RPMI7951 (cell line): ENCODE results near the gene RALGPS2. TPM values are rescaled to one million over a fixed set of nuclear protein-coding genes. Genes with fewer than 3 reads are reported as not detected.
"Not testable (repeated sequence)": the region's sequence is repeated elsewhere in the genome, so short reads cannot be mapped to it uniquely, and the experiment has no call there.

ENCODE experiments used
- DNase-seq: peaks from one replicate; pipeline ENCODE4 v3.0.0-alpha.2; 2012; ENCODE audit warnings: low read depth
- total RNA-seq: library from RNA; depleted of rRNA; stranded (reverse); fragments of >200 nt; shearing (Covaris generic); gene quantifications from 2 replicates; pipeline ENCODE4 v1.2.3, GENCODE V29; 2014

RALGPS2 gene
- total RNA-seq, 1 experiment from 2014 or later: 18.1 TPM

DNA sequence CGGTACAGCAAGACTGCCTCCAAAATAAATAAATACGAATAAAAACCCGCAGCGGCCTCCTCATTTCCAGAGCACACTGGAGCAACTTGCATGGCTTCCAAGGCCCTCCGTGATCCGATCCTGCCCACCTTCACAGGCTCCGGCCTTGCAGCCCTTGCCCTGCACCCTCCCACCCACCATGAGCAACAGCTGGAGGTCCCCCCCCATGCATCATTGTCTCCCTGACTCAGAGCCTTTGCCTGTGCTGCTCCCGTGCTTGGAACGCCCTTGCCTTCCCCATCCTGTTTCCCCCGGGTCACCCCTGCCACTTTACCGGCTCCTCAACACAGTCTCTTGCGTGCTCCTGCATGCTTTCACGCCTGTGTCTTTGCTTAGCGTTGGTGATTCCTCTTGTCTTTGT, 216.8 kb downstream of the RALGPS2 start:
- DNase-seq: no peak

DNA sequence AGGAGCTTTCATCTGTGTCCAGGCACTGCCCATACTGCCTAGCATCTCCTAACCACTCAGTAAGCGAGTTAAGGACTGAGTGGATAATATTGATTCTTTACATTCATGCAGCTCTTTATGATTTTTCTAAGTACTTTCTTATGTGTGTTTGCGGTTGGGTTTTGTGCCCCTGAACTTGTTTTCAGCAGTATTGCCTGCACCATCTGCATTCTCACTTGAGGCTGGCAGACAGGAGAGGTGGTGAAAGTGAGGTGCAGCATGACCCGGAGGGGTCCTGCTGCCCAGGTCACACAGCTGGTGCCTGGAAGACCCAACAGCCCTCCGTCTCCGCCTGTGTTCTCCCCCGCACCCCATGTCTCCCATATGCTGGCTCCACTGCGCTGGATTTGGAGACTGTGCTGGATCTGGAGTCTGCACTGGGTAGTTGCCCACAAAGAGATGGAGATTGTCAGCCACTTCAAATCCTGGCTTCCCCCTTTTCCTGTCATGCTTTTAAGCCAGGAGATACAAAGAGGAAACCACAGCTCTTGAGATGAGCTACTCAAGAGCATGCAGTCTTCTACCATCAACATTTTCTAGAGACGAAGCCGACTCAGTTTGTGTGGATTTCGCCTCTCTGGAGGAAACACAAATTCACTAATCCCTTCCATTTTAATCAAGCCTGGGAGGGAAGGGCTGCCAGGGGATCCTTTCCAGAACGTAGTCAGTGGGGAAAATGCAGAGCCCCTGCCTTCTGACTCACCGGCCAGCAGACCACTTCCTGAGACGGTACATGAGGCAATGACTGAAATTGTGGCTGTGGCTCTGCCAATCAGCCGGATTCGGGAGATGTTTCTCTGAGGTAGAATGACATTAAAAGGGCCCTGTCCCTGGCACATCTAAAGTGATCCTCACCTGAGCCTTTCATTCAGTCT, 217.5 kb downstream of the RALGPS2 start:
- peak; percentile 65 for DNase-seq

DNA sequence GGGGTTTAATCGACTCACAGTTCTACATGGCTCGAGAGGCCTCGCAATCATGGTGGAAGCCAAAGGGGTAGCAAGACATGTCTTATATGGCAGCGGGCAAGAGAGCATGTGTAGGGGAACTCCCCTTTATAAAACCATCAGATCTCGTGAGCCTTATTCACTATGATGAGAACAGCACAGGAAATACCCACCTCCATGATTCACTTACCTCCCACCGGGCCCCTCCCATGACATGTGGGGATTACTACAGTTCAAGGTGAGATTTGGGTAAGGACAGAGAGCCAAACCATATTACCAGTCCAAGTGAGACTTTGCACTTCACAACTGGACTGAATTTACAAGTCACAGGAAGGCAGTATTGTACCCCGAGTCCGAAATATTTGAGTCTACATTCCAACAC, 219.7 kb downstream of the RALGPS2 start:
- no peak for DNase-seq

DNA sequence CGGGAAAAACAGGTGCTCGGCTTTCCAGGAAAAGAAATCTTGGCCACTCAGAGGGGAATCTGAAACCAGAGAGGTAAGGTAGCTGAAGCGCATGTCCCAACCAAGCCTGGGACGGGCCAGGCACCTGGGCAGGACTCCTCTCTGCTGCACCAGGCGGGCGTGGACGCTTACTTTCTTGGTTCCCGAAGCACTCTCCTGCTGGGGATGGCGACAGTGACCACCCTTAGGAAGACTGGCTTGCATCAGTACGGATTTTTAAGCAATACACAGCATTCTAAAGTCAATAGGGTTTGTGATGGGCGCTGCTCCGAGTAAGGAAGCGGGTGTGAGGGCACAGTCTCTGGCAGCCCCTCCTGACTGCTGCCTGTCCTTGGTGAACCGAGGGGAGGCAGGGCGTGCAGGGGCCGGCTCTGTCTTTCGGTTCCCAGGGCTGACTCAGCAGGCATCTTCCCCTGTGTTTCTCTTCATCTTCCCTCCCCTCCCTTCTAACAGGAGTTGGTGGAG, 220.8 kb downstream of the RALGPS2 start:
- DNase-seq: no peak

DNA sequence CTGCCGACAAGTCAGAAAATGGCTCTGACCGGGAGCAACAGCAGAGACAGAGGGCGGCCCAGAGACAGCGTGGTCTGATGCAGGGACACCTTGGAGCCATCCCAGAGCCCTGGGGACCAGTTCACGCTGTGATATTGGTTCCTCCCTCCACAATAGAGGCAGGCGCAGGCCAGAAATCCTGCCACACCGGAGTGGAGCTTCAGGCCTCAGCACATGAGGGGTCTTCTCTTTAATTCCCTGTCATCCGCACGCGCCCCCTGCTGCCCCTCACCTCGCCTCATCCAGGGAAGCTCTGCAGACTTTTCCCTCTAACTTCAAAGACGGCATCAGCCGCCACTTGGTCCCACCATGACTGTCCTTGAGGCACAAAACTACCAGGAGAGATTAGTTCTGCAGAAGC, 221.4 kb downstream of the RALGPS2 start:
- DNase-seq: no peak

DNA sequence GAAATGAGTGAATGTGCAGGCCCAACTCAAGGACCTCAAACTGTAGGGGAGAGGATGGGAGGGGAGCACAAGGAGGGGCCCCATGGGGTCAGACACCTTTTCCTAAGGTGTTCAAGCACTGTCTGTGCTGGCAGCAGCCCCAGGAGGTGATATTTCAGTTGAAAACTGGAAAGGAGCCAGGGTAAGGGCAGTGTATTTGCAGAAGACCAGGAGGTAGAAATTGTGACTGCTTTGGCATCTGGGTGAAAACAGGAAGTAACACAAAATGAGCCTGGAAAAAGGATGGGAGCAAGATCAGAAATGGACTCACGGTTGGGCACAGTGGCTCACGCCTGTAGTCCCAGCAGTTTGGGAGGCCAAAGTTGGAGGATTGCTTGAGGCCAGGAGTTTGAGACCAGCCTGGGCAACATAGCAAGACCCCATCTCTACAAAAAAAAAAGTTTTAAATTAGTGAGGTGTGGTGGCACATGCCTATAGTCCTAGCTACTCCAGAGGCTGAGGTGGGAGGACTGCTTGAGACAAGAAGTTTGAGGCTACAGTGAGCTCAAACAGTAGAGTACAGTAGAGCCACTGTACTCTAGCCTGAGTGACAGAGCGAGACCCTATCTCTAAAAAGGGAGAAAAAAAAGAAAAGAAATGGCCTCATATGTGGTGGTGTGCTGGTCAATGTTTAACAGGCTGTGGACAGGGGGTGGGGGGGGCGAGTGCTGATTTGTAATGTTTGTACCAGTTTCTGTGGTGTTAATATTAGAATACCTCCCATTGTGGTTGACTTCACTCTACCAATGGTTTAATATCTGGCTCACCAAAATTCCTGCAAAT, 222.0 kb downstream of the RALGPS2 start:
- DNase-seq: no peak

DNA sequence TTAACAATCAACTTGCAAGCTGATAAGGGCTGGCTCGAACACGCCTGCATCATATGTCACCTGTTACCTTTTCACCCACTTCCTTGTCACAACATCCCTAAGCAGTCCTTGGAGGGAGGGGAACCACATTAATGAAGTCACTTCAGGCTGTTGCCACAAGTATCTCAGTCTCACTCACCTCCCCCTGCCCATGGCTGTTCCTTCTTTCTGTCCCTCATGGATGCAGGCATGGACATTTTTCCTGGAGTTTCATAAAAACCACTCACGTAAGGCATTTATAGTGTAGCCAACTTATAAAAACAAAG, 222.6 kb downstream of the RALGPS2 start:
- DNase-seq: no peak

DNA sequence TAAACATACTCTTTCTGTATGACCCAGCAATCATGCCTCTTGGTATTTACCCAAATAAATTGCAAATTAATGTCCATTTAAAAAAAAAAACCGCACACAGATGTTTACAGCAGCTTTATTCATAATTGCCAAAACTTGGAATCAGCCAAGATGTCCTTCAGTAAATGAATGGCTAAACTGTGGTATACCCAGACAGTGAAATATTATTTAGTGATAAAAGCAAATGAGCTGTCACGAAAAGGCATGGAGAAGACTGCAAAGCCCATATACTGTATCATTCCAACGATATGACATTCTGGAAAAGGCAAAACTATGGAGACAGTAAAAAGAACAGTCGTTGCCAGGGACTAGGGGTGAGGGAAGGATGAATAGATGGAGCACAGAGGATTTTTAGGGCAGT, 223.6 kb downstream of the RALGPS2 start:
- DNase-seq: no peak

DNA sequence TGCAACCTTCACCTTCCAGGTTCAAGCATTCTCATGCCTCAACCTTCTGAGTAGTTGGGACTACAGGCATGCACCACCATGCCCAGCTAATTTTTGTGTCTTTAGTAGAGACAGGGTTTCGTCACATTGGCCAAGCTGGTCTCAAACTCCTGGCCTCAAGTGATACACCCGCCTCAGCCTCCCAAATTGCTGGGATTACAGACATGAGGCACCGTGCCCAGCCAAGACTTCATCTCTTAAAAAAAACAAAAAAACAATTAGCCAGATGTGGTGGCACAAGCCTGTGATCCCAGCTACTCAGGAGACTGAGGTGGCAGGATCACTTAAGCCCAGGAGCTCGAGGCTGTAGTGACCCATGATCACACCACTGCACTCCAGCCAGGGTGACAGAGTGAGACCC, 224.8 kb downstream of the RALGPS2 start:
- not testable (repeated sequence) for DNase-seq

DNA sequence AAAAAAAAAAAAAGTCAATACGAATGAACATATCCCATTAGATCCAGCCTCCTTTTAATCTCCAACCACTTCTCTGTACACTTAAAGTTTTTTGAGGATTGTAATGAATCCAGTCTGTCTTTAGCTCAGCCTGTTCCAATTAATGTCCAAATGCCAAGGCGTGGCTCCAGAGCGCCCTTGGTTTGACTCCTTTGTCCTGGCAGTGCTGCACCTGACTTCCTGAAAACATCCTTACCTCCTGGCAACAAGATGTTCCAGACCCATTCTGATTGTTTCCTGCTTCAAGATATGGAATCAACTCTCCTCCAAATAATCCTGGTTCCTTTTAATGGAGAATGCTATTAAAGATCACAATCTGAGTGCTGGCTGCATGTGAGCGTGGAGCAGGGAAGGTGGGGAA, 226.6 kb downstream of the RALGPS2 start:
- DNase-seq: no peak

DNA sequence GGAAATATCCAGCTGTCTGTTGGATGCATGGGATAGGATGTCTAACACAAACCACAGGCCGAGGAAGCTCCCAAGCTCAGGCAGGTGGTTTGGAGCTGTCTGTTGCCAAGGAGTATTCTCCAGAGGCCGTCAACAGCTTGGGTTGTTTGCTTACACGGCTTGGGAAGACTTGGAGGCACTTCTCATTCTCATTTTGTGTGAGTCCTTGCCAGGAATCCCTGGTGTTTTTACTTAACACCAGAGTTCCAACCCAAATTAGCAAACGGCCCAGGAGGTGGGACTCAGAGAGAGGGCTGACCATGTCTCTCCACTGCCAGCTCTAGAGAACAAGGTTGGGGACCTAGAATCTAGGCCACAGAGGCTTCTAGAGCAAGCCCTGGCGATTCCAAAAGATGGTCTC, 228.0 kb downstream of the RALGPS2 start:
- no peak for DNase-seq

DNA sequence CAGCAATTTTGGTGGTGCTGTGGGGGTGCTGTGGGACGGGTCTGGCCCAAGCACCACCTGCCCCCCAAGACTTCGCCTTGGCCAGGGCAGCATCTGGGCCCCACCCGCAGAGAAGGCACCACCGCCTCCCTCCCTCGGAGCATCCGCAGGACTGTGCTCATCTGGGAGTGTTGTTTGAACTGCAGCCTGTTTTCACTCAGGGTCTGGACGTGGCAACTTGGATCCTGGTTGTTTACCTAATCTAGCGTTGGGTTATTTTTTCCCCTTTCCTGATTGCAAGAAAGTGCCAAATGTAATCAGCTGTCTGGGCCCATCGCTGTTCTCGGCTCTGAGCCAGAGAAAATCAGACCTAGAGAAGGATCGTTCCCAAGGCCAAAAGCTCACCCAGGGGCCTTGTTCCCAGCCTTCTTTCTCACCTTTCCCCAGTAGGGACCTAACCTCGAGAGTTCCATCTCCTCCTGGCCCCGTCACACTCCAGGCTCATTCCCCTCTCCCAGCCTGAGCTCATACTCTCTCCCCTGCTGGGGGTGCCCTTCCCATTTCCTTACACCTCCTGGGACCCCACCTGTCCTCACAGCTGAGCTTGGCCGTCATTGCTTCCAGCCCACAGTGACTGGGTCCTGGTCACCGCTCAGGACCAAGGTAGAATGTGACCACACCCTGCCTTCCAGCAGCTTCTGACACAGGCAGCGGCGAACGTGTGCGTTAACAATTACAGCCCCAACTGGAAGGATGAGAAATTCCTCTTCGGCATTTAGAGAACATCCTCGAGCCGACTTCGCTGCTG, 228.7 kb downstream of the RALGPS2 start:
- no peak for DNase-seq

DNA sequence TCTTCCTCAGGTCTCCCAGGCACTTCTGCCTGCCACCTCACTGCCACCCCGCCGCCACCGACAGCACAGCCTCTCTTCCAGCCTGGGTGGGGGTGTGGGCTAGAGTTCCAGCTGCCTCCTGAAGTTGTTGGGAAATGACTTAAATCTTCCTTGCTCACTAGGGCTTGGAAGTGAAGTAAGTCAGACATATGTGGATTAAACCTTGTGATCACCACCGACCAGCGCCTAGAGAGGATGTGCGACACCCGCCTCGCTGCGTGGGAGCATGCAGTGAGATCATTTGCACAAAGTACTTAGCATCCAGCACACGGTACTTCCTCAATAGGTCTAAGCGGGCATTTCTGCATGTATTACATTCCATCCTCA, 229.3 kb downstream of the RALGPS2 start:
- DNase-seq: no peak

DNA sequence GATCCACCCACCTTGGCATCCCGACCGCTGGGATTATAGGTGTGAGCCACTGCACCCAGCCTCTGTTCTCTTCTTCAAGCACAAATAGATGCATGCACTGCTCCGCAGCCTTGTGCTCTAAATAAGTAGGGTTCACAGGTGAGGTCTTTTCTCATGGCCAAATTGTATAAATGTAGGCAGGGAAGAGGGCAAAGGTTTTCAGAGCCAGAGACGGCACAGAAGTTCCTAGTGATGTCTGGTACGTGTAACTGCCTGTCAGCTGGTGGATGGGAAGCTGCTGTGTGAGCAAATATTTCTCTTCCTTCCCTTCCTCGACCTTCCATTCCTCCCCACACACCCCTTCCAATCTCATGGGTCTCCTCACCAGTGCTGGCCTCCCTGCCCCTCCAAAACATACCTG, 229.9 kb downstream of the RALGPS2 start:
- DNase-seq: no peak

DNA sequence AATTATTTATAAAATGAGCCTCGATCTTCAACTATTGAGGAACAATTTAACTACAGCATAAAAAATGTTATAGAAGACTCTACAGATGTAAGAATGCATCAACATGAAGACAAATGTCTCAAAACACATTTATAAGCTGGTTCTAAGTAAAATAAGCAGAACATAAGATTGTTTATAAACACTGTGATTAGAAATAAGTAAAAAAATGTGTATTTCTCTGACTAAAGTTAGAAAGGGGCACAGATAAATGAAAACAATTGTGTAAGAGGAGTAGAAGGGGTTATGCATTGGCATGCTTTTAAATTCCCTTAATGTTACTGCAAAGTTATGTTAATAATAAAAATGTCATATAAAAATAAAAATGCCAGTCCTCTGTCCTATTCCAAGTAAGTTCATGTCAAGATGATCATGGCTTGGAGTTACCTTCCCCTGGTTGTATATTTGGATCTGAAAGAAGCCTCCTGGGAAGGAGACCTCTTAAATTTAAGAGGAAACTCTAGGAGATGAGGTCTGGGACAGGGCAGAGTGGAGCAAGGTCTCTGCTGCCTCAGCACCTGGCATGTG, 230.4 kb downstream of the RALGPS2 start:
- no peak for DNase-seq

DNA sequence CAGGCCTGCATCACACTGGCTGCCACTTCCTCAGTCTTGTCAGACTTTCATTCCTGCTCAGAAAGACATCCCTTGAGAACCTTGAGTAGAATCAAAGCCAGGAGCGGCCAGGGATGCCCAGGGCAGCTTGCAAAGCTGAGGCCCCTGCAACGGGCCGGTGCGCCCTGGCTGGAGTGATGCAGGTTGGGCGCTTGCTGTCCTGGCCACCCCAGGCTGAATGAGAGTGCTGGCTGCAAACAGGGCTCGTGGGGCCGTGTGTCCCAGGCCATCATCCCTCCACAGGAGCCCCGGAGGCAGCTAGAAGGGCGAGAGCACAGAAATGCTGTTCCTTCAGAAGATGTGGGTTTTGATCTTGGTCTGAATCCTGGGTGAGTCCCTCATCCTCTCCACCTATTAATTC, 233.4 kb downstream of the RALGPS2 start:
- DNase-seq: no peak

DNA sequence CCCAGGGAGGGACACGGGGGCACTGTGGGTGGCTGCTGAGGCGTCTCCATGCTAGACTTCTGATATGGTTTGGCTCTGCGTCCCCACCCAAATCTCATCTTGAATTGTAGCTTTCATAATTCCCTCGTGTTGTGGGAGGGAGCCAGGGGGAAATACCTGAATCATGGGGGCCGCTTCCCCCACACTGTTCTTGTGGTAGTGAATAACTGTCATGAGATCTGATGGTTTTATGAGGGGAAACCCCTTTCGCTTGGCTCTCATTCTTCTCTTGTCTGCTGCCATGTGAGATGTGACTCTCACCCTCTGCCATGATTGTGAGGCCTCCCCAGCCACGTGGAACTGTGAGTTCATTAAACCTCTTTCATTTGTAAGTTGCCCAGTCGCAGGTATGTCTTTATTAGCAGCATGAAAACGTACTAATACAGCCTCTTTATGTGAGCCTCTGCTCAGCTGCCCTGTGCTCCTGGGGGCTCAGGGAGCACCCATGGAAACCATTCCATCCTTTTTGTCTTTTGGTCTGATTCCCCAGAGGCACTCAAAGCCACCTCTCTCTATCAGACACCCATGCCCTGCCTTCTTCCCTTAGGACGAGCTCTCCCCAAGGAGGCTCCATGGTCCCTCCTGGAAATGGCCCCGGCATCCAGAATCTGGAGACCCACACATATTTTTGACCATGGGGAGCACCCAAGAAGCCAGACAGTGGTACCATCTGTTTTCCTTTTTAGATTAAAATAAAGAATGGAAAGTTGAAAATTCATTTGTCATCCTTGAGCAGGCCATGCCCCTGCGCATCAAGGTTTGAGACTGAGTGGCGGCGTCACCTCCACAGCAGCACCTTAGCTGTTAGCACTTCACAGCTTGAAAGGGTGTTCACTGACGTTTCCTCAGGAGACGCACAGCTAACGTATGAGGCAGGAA, 234.8 kb downstream of the RALGPS2 start:
- no peak for DNase-seq

DNA sequence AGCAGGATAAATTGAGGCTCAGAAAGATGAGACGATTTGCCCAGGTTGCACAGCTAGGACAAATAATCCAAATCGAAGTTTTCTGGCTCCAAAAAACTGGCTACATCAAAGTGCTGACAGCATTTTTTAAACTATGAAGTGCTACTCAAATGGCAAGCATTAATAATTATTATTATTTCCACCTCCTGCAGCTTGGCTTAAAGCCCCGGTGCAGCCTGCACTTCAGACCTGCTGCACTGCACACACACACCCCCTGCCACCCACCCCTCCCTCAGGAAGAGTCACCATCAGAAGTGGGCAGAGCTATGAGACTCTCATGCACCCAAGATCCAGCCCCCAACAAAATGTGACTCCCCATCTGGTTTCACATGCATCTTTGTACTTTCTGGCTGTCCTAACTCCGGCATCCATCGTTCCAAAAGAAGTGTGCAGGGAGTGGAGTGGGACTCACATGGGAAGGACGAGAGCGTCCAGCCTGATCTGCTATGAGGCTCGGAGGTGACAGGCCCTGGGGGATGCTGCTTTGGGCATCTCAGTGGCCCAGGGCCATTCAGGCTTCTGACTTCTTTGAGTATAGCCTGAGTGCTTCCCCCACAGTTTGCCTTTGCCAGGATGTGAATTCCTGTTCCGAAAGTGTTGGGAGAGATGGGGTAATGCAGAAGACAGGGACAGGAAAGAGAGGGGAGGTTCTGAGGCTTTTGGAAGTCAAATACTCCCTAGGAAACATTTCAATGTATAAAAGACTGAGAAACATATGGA, 235.6 kb downstream of the RALGPS2 start:
- DNase-seq: no peak

DNA sequence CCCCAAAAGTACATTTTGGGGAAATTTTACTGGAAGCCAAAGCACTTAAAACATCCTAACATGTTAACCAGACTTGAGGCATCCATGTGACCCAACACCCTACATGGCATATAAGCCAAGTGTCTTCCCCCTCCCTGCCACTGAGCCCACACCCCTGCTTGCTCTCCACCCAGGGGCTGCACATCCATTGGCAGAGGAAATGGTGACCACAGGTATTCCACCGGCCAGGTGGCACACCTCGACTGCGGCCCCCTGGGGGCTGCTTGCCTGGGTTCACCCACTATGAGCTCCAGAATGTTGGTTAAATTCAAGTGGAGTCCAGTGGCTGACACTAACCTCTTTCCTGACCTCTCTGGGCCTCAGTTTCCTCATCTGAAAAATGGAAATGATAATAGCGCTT, 236.3 kb downstream of the RALGPS2 start:
- no peak for DNase-seq

DNA sequence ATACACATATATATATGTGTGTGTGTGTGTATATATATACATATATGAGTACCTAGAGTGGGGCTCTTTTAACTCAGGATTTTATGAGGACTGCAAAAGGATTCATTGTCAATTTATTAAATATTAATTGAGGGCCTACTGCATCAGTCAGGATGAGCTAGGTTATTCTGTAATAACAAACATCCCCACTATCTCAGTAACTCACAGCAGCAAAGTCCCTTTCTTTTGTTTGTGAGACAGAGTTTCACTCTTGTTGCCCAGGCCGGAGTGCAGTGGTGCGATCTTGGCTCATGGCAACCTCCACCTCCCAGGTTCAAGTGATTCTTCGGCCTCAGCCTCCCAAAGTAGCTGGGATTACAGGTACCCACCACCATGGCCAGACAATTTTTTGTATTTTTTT, 236.8 kb downstream of the RALGPS2 start:
- no peak for DNase-seq
